Epithelial cell of esophagus (primary cell): Measurements from ENCODE around the gene MAD1L1.

Experiments
- DNase-seq: peaks from one replicate; pipeline ENCODE4 v3.0.0; 2010; ENCODE audit warnings: low read depth
- H3K4me3 ChIP-seq: 2 replicates; pipeline ENCODE4 v1.5.1; 2011; ENCODE audit warnings: mild to moderate bottlenecking, low read length, control low read depth
- CTCF ChIP-seq: IDR thresholded peaks from 2 replicates; pipeline ENCODE4 v1.5.1; 2011; ENCODE audit warnings: low read depth, mild to moderate bottlenecking, low read length, control low read depth, inconsistent platforms; ENCODE audit not compliant: insufficient read depth; ENCODE audit errors: missing control alignments

The MAD1L1 gene

GRCh38 chr7:2084331-2084730 is 148.4 kb downstream of the MAD1L1 start:
- no peak for DNase-seq
- H3K4me3 ChIP-seq: no peak overlapping the region
- no peak for TF ChIP-seq CTCF

- no peak for TF ChIP-seq CTCF
- no peak for DNase-seq
- no peak overlapping the region for H3K4me3 ChIP-seq
Measured at GRCh38 chr7:2083362-2083761, 149.4 kb downstream of the MAD1L1 start.

- H3K4me3 ChIP-seq: no peak overlapping the region
- DNase-seq: no peak
- TF ChIP-seq CTCF: no peak
Measured at GRCh38 chr7:2082139-2082998, 150.4 kb downstream of the MAD1L1 start.

GRCh38 chr7:2081526-2082135 is 151.1 kb downstream of the MAD1L1 start:
- no peak for DNase-seq
- no peak overlapping the region for H3K4me3 ChIP-seq
- TF ChIP-seq CTCF: no peak

- no peak overlapping the region for H3K4me3 ChIP-seq
- no peak for TF ChIP-seq CTCF
Measured at GRCh38 chr7:2080477-2080876, 152.3 kb downstream of the MAD1L1 start.

GRCh38 chr7:2080060-2080387 is 152.7 kb downstream of the MAD1L1 start:
- no peak overlapping the region for H3K4me3 ChIP-seq
- no peak for TF ChIP-seq CTCF
- DNase-seq: no peak

More at GRCh38 chr7:2080477-2080876, 152.3 kb downstream of the MAD1L1 start:
- no peak for DNase-seq
